Neural cell (in vitro differentiated cells): ENCODE measurements around the gene ANXA6.
A peak's percentile ranks its signal among the peaks of the same experiment; 100 is the strongest.

Experiments used
- CTCF ChIP-seq: fragments of 450-650 bp; IDR thresholded peaks from 2 replicates; pipeline ENCODE4 v1.5.1; 2014; ENCODE audit warnings: antibody characterized with exemption, mild to moderate bottlenecking, moderate library complexity; ENCODE audit not compliant: poor library complexity, severe bottlenecking
- POLR2AphosphoS5 ChIP-seq: IDR thresholded peaks from 2 replicates; pipeline ENCODE4 v1.6.1; 2012
- REST ChIP-seq: IDR thresholded peaks from 2 replicates; pipeline ENCODE4 v1.6.1; 2012; ENCODE audit warnings: borderline replicate concordance

- TF ChIP-seq CTCF (no peak), POLR2AphosphoS5 (peak; percentile 54), REST (peak; percentile 82)
These were observed 6.9 kb downstream of the ANXA6 start for GRCh38 chr5:151150471-151151262.
